Calu3 (cell line): ENCODE measurements around the gene DPP6. TPM values are rescaled to one million over a fixed set of nuclear protein-coding genes. Genes with fewer than 3 reads are reported as not detected.

Experiments used
- BruUV-seq: library from RNA; stranded (reverse); fragments of 400-500 nt; replicated peaks from 2 replicates; lab custom pipeline; 2021; lab: Mats Ljungman, UMichigan
- CTCF ChIA-PET: fragments of 300-600 bp; sonication (Branson Sonifier 250); formaldehyde crosslinking; loops from one replicate; lab custom pipeline; 2022; ENCODE audit warnings: antibody characterized with exemption; lab: Charles Lee
- DNase-seq: peaks from one replicate; pipeline ENCODE4 v3.0.0; 2022
- H3K27ac Mint-ChIP-seq: one replicate; pipeline ENCODE4 v1.8.0; 2022; ENCODE audit warnings: mixed read lengths; ENCODE audit not compliant: unreplicated experiment
- H3K27me3 Mint-ChIP-seq: one replicate; pipeline ENCODE4 v1.8.0; 2022; ENCODE audit warnings: mixed read lengths; ENCODE audit not compliant: unreplicated experiment
- H3K36me3 Mint-ChIP-seq: one replicate; pipeline ENCODE4 v1.8.0; 2022; ENCODE audit warnings: mild to moderate bottlenecking, moderate library complexity, mixed read lengths; ENCODE audit not compliant: insufficient read depth, unreplicated experiment
- H3K4me1 Mint-ChIP-seq: one replicate; pipeline ENCODE4 v1.8.0; 2022; ENCODE audit warnings: mild to moderate bottlenecking, low read depth, mixed read lengths; ENCODE audit not compliant: unreplicated experiment
- H3K4me3 Mint-ChIP-seq: one replicate; pipeline ENCODE4 v1.8.0; 2022; ENCODE audit warnings: mild to moderate bottlenecking, low read depth, moderate library complexity, mixed read lengths; ENCODE audit not compliant: unreplicated experiment
- H3K9me3 Mint-ChIP-seq: one replicate; pipeline ENCODE4 v1.8.0; 2022; ENCODE audit warnings: low read depth, mixed read lengths; ENCODE audit not compliant: unreplicated experiment
- intact Hi-C: fragments of 100-400 bp; cut with micrococcal nuclease; formaldehyde crosslinking; loops from one replicate; pipeline ENCODE4 v1.10.0; 2022; ENCODE audit not compliant: unreplicated experiment
- total RNA-seq: library from RNA; stranded (reverse); gene quantifications from 2 replicates; pipeline ENCODE4 v1.2.3, GENCODE V29; 2022
- TF ChIP-seq, protein P1 (sequence below): fragments of 200-600 bp; IDR thresholded peaks from one replicate; pipeline ENCODE4 v1.8.0; 2022; ENCODE audit warnings: antibody characterized with exemption; ENCODE audit not compliant: unreplicated experiment

Gene DPP6
- total RNA-seq, 1 experiment from 2014 or later: not detected

DNA sequence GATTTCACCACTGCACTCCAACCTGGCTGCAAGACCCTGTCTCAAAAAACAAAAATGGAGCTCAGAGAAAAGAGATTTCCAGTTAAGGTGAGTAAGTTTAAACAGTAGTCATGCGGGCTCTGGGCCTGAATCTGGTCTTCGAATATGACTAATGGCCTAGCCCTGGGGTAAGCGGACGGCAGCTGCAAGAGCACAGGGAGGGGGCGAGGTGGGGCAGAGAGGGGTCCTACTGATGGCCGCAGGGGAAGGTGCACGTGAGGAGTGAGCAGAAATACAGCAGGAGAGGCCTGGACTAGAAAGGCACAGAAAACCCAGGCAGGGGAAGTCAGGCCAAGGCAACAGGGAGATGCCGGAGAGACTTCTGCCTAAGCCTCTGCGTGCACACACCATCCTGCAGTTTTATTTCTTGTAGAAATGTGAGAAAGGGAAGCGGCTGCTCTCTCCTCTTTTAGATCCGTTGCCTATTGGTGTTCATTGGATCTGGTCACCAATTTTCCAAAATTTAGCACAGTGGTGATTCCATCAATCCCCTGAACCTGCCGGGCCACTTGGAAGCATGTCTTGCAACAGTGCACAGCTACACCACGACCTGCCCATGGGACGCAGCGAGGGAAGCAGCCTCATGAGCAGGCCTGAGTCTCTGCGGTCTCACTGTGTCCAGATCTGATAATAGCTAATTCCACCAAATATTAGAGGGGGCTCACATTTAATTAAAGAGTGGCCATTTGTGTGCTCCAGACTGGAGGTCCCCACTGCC, 811.7 kb downstream of the DPP6 start:
- BruUV-seq: no TSS peak
- H3K36me3 Mint-ChIP-seq: no peaks in the 10 kb centered on the region
- no peak overlapping the region for H3K27ac Mint-ChIP-seq
- no peaks in the 10 kb centered on the region for H3K4me1 Mint-ChIP-seq
- H3K9me3 Mint-ChIP-seq: peaks cover 3% of the 10 kb centered on the region
- intact Hi-C loops: no loop called here
- TF ChIP-seq, protein P1, sequence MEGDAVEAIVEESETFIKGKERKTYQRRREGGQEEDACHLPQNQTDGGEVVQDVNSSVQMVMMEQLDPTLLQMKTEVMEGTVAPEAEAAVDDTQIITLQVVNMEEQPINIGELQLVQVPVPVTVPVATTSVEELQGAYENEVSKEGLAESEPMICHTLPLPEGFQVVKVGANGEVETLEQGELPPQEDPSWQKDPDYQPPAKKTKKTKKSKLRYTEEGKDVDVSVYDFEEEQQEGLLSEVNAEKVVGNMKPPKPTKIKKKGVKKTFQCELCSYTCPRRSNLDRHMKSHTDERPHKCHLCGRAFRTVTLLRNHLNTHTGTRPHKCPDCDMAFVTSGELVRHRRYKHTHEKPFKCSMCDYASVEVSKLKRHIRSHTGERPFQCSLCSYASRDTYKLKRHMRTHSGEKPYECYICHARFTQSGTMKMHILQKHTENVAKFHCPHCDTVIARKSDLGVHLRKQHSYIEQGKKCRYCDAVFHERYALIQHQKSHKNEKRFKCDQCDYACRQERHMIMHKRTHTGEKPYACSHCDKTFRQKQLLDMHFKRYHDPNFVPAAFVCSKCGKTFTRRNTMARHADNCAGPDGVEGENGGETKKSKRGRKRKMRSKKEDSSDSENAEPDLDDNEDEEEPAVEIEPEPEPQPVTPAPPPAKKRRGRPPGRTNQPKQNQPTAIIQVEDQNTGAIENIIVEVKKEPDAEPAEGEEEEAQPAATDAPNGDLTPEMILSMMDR: no peak
- no peak for DNase-seq
- no peak overlapping the region for H3K4me3 Mint-ChIP-seq
- CTCF ChIA-PET: no interaction called here
- H3K27me3 Mint-ChIP-seq: peaks cover 26% of the 10 kb centered on the region

DNA sequence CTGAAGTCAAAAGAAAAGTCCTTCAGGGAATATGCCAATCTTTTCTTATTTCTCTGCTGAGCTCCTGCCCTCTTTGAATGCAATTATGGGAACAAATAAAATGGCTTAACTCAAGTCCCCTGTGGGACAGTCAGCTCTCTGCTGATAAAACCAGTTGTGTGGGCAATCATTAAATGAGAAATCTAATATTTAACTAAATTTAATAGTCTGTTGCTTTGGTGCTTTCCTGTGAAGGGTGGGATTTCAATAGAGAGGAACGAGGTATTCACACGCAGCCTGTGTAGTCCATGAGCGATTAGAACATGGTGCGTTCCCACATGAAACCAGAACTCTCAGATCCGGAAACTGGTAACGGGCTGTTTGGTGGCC, 812.3 kb downstream of the DPP6 start:
- BruUV-seq: no TSS peak
- CTCF ChIA-PET: no interaction called here
- Mint-ChIP-seq H3K27me3 (peaks cover 31% of the 10 kb centered on the region), H3K4me1 (no peaks in the 10 kb centered on the region), H3K27ac (no peak overlapping the region), H3K4me3 (no peak overlapping the region), H3K36me3 (no peaks in the 10 kb centered on the region), H3K9me3 (peaks cover 3% of the 10 kb centered on the region)
- DNase-seq: no peak
- intact Hi-C loops: no loop called here
- TF ChIP-seq, protein P1: no peak

DNA sequence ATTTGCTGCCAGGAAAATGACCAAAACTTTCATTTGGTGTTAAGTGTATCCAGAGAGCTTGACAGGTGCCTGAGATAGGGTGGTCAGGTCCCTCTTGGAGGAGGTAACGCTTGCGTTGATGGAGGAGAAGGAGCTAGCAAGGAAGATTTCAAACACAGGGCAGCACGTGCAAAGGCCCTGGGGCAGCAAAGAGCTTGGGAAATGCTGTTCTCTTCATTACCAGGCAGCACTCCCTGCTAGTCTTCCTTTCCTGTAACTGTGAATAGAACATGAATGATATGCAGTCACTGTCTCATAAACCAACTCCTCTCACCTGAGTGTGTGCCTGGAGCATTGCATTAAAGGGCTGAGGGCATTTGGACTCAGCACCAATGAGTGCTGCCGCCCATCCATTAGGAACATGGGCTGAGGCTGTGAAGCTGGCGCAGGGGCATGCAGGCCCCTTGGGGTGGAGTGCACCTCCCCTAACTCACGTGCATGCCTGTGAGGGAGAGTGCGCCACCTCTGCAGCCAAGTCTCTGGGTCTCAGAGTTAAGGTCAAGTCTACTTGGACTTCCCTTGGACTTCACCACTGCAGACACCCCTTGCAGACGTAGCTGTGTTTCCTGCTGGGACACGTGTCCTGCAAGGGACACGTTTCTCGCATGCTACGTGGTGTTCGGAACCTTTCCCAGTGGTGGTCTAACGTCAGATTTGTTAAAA, 813.9 kb downstream of the DPP6 start:
- intact Hi-C loops: no loop called here
- Mint-ChIP-seq H3K9me3 (no peaks in the 10 kb centered on the region), H3K4me3 (no peak overlapping the region), H3K27ac (no peak overlapping the region), H3K4me1 (no peaks in the 10 kb centered on the region), H3K27me3 (peaks cover 31% of the 10 kb centered on the region), H3K36me3 (no peaks in the 10 kb centered on the region)
- no peak for DNase-seq
- CTCF ChIA-PET: interaction anchor here (0.6 kb wide), 1 partner anchor 13 kb away, joined by 5 read pairs; no protein-coding TSS in a partner anchor
- no TSS peak for BruUV-seq
- TF ChIP-seq, protein P1: no peak

DNA sequence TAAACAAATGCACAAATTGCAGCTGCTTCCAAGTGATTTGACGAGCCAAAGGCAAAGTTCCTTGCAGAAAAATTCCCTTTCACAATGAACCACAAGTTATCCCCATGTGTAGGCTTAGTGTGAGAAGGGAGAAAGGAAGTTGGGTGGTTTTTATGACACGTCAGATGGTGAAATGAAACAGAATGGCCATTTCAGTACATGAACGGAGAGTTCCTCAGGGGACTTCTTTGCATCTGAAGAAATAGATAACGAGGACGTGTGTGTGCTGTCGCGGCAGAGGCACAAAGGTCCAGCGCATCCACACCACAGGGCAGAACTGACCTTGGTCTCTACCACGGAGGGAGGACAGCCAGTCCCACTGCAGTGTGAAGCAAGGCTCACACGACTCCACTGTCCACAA, 814.9 kb downstream of the DPP6 start:
- Mint-ChIP-seq H3K4me1 (no peaks in the 10 kb centered on the region), H3K4me3 (no peak overlapping the region), H3K36me3 (no peaks in the 10 kb centered on the region), H3K9me3 (no peaks in the 10 kb centered on the region), H3K27ac (no peak overlapping the region), H3K27me3 (peaks cover 31% of the 10 kb centered on the region)
- no peak for DNase-seq
- CTCF ChIA-PET: no interaction called here
- BruUV-seq: no TSS peak
- TF ChIP-seq, protein P1: no peak
- intact Hi-C loops: no loop called here
